Mesenchymal stem cell (in vitro differentiated cells and primary cell): Measurements from ENCODE around the gene TXNDC17.

Experiments
- DNase-seq: peaks from one replicate; pipeline ENCODE4 v3.0.0-alpha.2; 2013
- H2AFZ ChIP-seq: one replicate; pipeline ENCODE4 v1.6.1; 2013; ENCODE audit warnings: low read depth, mild to moderate bottlenecking, control low read depth, inconsistent platforms, low read length, moderate library complexity
- H2AK5ac ChIP-seq: 2 replicates; pipeline ENCODE4 v1.6.1; 2013; ENCODE audit warnings: low read length, moderate library complexity, mild to moderate bottlenecking, inconsistent platforms; ENCODE audit not compliant: severe bottlenecking
- H2BK120ac ChIP-seq: one replicate; pipeline ENCODE4 v1.6.1; 2013; ENCODE audit warnings: low read depth, mild to moderate bottlenecking, inconsistent platforms, low read length, moderate library complexity
- H2BK12ac ChIP-seq, 2 experiments: one replicate each; pipeline ENCODE4 v1.6.1; 2013; ENCODE audit warnings: inconsistent platforms in 2 of 2, low read length in 2 of 2, mild to moderate bottlenecking in 2 of 2, moderate library complexity in 2 of 2, control low read depth in 1 of 2
- H2BK15ac ChIP-seq: one replicate; pipeline ENCODE4 v1.6.1; 2013; ENCODE audit warnings: mild to moderate bottlenecking, low read depth, inconsistent platforms; ENCODE audit not compliant: poor library complexity, severe bottlenecking
- H2BK5ac ChIP-seq: 2 replicates; pipeline ENCODE4 v1.6.1; 2013; ENCODE audit warnings: low read depth, mild to moderate bottlenecking, low read length, control low read depth, inconsistent platforms; ENCODE audit not compliant: poor library complexity, severe bottlenecking
- H3K14ac ChIP-seq, 2 experiments: one replicate each; pipeline ENCODE4 v1.6.1; 2013; ENCODE audit warnings: inconsistent platforms in 2 of 2, low read length in 2 of 2, control low read depth in 1 of 2, mild to moderate bottlenecking in 1 of 2, moderate library complexity in 1 of 2
- H3K18ac ChIP-seq, 2 experiments: one replicate each; pipeline ENCODE4 v1.6.1; 2013; ENCODE audit warnings: inconsistent platforms in 2 of 2, low read length in 2 of 2, control low read depth in 1 of 2, low read depth in 1 of 2, mild to moderate bottlenecking in 1 of 2
- H3K23ac ChIP-seq, 2 experiments: one replicate each; pipeline ENCODE4 v1.6.1; 2013; ENCODE audit warnings: inconsistent platforms in 2 of 2, low read length in 2 of 2, mild to moderate bottlenecking in 2 of 2, moderate library complexity in 2 of 2, control low read depth in 1 of 2
- H3K27ac ChIP-seq: 2 replicates; pipeline ENCODE4 v1.5.1; 2013; ENCODE audit warnings: mild to moderate bottlenecking, moderate library complexity, low read length, control low read depth, inconsistent platforms; ENCODE audit not compliant: poor library complexity, severe bottlenecking
- H3K27me3 ChIP-seq, 2 experiments: 2 replicates each; pipeline versions ENCODE4 v1.6.1 to v1.7.0; 2013; ENCODE audit warnings: low read length in 2 of 2, mild to moderate bottlenecking in 2 of 2, moderate library complexity in 2 of 2, control low read depth in 1 of 2, inconsistent platforms in 1 of 2; ENCODE audit not compliant: control insufficient read depth in 1 of 2, insufficient read depth in 1 of 2
- H3K36me3 ChIP-seq, 2 experiments: 2 replicates each; pipeline versions ENCODE4 v1.6.1 to v1.7.0; 2013; ENCODE audit warnings: low read length in 2 of 2, control low read depth in 1 of 2, inconsistent platforms in 1 of 2, low read depth in 1 of 2, mild to moderate bottlenecking in 1 of 2; ENCODE audit not compliant: insufficient read depth in 2 of 2, control insufficient read depth in 1 of 2
- H3K4ac ChIP-seq, 2 experiments: one replicate each; pipeline ENCODE4 v1.6.1; 2013; ENCODE audit warnings: inconsistent platforms in 2 of 2, low read length in 2 of 2, mild to moderate bottlenecking in 2 of 2, moderate library complexity in 2 of 2, control low read depth in 1 of 2, low read depth in 1 of 2
- H3K4me1 ChIP-seq: 2 replicates; pipeline ENCODE4 v1.6.1; 2013; ENCODE audit warnings: low read depth, low read length, control low read depth; ENCODE audit not compliant: control insufficient read depth, insufficient read depth
- H3K4me2 ChIP-seq: 2 replicates; pipeline ENCODE4 v1.6.1; 2013; ENCODE audit warnings: low read length, mild to moderate bottlenecking, inconsistent platforms; ENCODE audit not compliant: poor library complexity, severe bottlenecking
- H3K4me3 ChIP-seq, 2 experiments: 2 replicates each; pipeline versions ENCODE4 v1.5.1 to v1.7.0; 2013; ENCODE audit warnings: low read length in 2 of 2, mild to moderate bottlenecking in 2 of 2, control low read depth in 1 of 2, low read depth in 1 of 2; ENCODE audit not compliant: insufficient read depth in 1 of 2
- H3K79me1 ChIP-seq: replicated peaks from 2 replicates; pipeline ENCODE4 v1.6.1; 2013; ENCODE audit warnings: mild to moderate bottlenecking, control low read depth, low read length, inconsistent platforms; ENCODE audit not compliant: poor library complexity, severe bottlenecking
- H3K9ac ChIP-seq: 2 replicates; pipeline ENCODE4 v1.7.0; 2013; ENCODE audit warnings: mild to moderate bottlenecking, low read length, moderate library complexity
- H3K9me3 ChIP-seq: 2 replicates; pipeline ENCODE4 v1.7.0; 2013; ENCODE audit warnings: mild to moderate bottlenecking, low read length; ENCODE audit not compliant: control insufficient read depth
- H4K8ac ChIP-seq: one replicate; pipeline ENCODE4 v1.6.1; 2013; ENCODE audit warnings: inconsistent platforms, mild to moderate bottlenecking, low read length, moderate library complexity
- H4K91ac ChIP-seq: one replicate; pipeline ENCODE4 v1.6.1; 2013; ENCODE audit warnings: mild to moderate bottlenecking, low read length, inconsistent platforms
- WGBS: methylation state at CpG from one replicate; pipeline ENCODE4 v1.1.7; 2013; ENCODE audit warnings: mixed read lengths; 5-methylcytosine and 5-hydroxymethylcytosine counted together

The TXNDC17 gene

DNA sequence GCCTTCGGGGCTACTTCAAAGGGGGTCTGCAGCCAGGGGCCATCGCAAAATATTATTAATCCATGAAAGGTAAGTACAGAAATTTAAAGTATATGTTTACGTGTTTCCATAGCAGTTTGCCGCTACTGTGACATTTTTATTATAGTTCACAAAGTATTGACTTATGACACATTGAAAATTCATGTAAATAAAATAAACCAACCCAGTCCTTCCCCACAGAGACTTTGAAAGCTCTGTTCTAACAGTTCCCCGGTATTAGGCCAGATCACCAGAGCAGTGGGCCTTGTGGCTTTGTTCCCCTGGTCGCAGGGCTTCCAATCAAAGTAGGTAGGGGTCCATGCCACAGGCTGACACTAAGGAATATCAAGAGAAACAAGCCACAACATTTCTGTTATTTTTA is 14.2 kb upstream of the TXNDC17 start:
- Histone ChIP-seq H2AK5ac (no peak overlapping the region), H4K91ac (no peak overlapping the region), H3K4me3 (no peak overlapping the region), H2BK12ac (no peak overlapping the region), H3K23ac (no peak overlapping the region), H3K27me3 (no peaks in the 10 kb centered on the region), H3K36me3 (peaks cover 6 to 91% of the 10 kb centered on the region in 2 experiments), H2AFZ (no peak overlapping the region), H3K18ac (no peak overlapping the region), H3K9me3 (no peaks in the 10 kb centered on the region), H3K27ac (no peak overlapping the region), H3K14ac (no peak overlapping the region), H2BK15ac (no peak overlapping the region), H3K4ac (no peak overlapping the region), H4K8ac (no peak overlapping the region), H3K9ac (no peak overlapping the region), H3K4me1 (no peaks in the 10 kb centered on the region), H3K79me1 (peaks cover 27% of the 10 kb centered on the region), H2BK120ac (no peak overlapping the region), H2BK5ac (no peak overlapping the region), H3K4me2 (no peak overlapping the region)
- DNase-seq, result no peak
- 93% methylated on average over 4 of the region's 6 CpGs for WGBS

DNA sequence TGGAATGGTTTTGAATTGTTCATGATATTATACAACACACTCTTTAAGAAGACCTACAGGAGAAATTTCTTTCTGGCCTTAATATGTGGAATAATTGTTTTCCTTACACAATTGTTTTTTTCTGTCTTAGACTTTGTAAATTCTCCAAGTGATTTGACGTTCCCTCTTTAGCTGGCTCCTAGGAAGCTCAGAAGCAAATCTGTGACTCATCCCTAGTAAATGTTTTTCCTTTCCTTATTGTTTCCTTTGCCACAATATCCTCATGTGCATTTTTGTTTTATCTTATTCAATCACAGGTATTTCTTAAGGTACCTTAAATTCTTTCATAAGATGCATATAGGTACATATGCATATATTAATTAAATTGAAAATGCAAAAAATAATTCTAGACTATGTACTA is 13.8 kb upstream of the TXNDC17 start:
- no peak overlapping the region for H4K91ac ChIP-seq
- H3K14ac ChIP-seq, result no peak overlapping the region
- no peak overlapping the region for H3K27ac ChIP-seq
- no peak for DNase-seq
- H2BK120ac ChIP-seq, result no peak overlapping the region
- H3K23ac ChIP-seq, result no peak overlapping the region
- H3K18ac ChIP-seq, result no peak overlapping the region
- peaks cover 28% of the 10 kb centered on the region for H3K79me1 ChIP-seq
- H4K8ac ChIP-seq, result no peak overlapping the region
- no peaks in the 10 kb centered on the region for H3K9me3 ChIP-seq
- H3K9ac ChIP-seq, result no peak overlapping the region
- peaks cover 8 to 89% of the 10 kb centered on the region in 2 experiments for H3K36me3 ChIP-seq
- 31% methylated on average over 1 of the region's 1 CpG for WGBS
- H3K4ac ChIP-seq, result no peak overlapping the region
- no peak overlapping the region for H2AK5ac ChIP-seq
- H2BK5ac ChIP-seq, result no peak overlapping the region
- no peak overlapping the region for H2BK15ac ChIP-seq
- H3K4me1 ChIP-seq, result no peaks in the 10 kb centered on the region
- no peaks in the 10 kb centered on the region for H3K27me3 ChIP-seq
- no peak overlapping the region for H3K4me2 ChIP-seq
- no peak overlapping the region for H3K4me3 ChIP-seq
- no peak overlapping the region for H2AFZ ChIP-seq
- H2BK12ac ChIP-seq, result no peak overlapping the region

DNA sequence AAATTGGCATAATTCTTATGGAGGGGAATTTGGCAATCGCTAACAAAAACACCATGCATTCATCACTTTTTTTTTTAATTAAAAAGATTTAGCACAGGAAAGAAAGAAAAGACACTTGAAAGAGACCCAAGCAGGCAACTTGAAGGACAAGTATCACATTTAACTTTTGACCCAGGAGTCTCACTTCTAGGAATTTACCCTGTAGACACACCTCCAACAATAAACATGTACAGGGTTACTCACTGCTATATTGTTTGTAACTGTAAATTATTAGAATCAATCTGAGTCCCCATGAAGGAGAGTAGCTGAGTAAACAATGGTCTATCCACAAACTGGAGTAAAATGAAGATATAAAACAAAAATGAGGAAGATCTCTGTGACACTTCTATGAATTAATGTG is 10.5 kb upstream of the TXNDC17 start:
- H2BK12ac ChIP-seq, result no peak overlapping the region
- no CpG with 5 or more reads among the region's 1 CpG for WGBS

DNA sequence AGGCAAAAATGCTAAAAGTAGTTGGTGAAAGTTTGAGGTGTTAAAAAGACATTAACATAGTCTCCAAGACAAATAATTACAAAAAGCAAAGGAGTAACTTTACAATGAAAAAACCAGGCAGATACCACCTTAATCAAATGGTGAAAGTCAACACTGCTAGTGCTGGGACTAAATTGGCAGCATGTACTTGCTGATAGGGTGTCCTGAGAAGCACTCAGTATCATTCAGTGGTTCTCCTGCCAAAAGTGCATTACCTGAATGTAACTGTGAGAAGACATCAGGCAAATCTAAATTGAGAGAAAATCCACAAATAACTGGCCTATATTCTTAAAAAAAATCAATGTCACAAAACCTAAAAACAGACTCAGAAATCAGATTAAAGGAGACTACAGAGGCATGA is 8.3 kb upstream of the TXNDC17 start:
- Histone ChIP-seq H3K79me1 (peaks cover 38% of the 10 kb centered on the region), H2AFZ (no peak overlapping the region), H4K8ac (no peak overlapping the region), H3K36me3 (peaks cover 22 to 78% of the 10 kb centered on the region in 2 experiments), H3K18ac (no peak overlapping the region), H3K4ac (no peak overlapping the region), H3K23ac (no peak overlapping the region), H3K14ac (no peak overlapping the region), H2BK5ac (no peak overlapping the region), H3K4me3 (no peak overlapping the region), H2AK5ac (no peak overlapping the region), H3K4me2 (no peak overlapping the region), H2BK15ac (no peak overlapping the region), H4K91ac (no peak overlapping the region), H3K4me1 (peaks cover 6% of the 10 kb centered on the region), H2BK12ac (no peak overlapping the region), H3K9ac (no peak overlapping the region), H3K9me3 (peaks cover 6% of the 10 kb centered on the region), H3K27ac (no peak overlapping the region), H3K27me3 (no peaks in the 10 kb centered on the region), H2BK120ac (no peak overlapping the region)
- DNase-seq, result no peak

More for the DNA sequence above, 10.5 kb upstream of the TXNDC17 start:
- no peak overlapping the region for H3K4ac ChIP-seq
- H2BK15ac ChIP-seq, result no peak overlapping the region
- no peak overlapping the region for H3K18ac ChIP-seq
- no peak overlapping the region for H2AK5ac ChIP-seq
- no peak overlapping the region for H4K8ac ChIP-seq
- no peak overlapping the region for H2BK120ac ChIP-seq
- no peak overlapping the region for H3K14ac ChIP-seq
- H3K4me3 ChIP-seq, result no peak overlapping the region
- H3K9ac ChIP-seq, result no peak overlapping the region
- H2AFZ ChIP-seq, result no peak overlapping the region
- no peak overlapping the region for H3K4me2 ChIP-seq
- H2BK5ac ChIP-seq, result no peak overlapping the region
- H3K27me3 ChIP-seq, result no peaks in the 10 kb centered on the region
- H3K79me1 ChIP-seq, result peaks cover 25% of the 10 kb centered on the region
- H3K9me3 ChIP-seq, result peaks cover 6% of the 10 kb centered on the region
- peaks cover 8 to 91% of the 10 kb centered on the region in 2 experiments for H3K36me3 ChIP-seq
- H4K91ac ChIP-seq, result no peak overlapping the region
- no peaks in the 10 kb centered on the region for H3K4me1 ChIP-seq
- no peak overlapping the region for H3K23ac ChIP-seq
- DNase-seq, result no peak
- no peak overlapping the region for H3K27ac ChIP-seq
